B cell (primary cell): Measurements from ENCODE around the gene PTPN4. TPM values are rescaled to one million over a fixed set of nuclear protein-coding genes. Genes with fewer than 3 reads are reported as not detected.

Experiments
- ATAC-seq: fragments of 200-7000 bp; cut with Tn5 transposase; one replicate; pipeline ENCODE4 v1.10.0; 2021; ENCODE audit warnings: low read depth, mild to moderate bottlenecking, moderate number of reproducible peaks, moderate library complexity
- CTCF ChIA-PET: fragments of 350-600 bp; sonication (Branson Sonifier 250); formaldehyde crosslinking; loops from one replicate; lab custom pipeline; 2021; ENCODE audit warnings: antibody characterized with exemption, inconsistent platforms; lab: Charles Lee
- POLR2A ChIA-PET: fragments of 350-600 bp; sonication (Branson Sonifier 250); formaldehyde crosslinking; loops from one replicate; lab custom pipeline; 2021; ENCODE audit warnings: antibody characterized with exemption; lab: Charles Lee
- DNase-seq: peaks from one replicate; pipeline ENCODE4 v3.0.0; 2013
- H2AFZ ChIP-seq: 2 replicates; pipeline ENCODE4 v1.6.1; 2012; ENCODE audit warnings: mild to moderate bottlenecking, low read depth, low read length; ENCODE audit not compliant: insufficient read depth, poor library complexity, severe bottlenecking
- H3K27ac ChIP-seq, 2 donors: 1 replicate in 1 of 2; 2 replicates in 1 of 2; pipeline ENCODE4 v1.5.1; 2012 to 2013; ENCODE audit warnings: low read length in 2 of 2, mild to moderate bottlenecking in 2 of 2, moderate library complexity in 1 of 2
- H3K27me3 ChIP-seq, 4 experiments: fragments of 200-600 bp in 1 of 4; sonication (generic) in 1 of 4; replicated peaks in 1 of 4; 1 replicate in 2 of 4; 2 replicates in 2 of 4; pipeline versions ENCODE4 v1.6.1 to v1.7.0; 2013 to 2016; ENCODE audit warnings: low read length in 3 of 4, mild to moderate bottlenecking in 2 of 4, mixed read lengths in 1 of 4, moderate library complexity in 1 of 4; ENCODE audit not compliant: insufficient read depth in 4 of 4, control insufficient read depth in 3 of 4; ENCODE audit errors: control extremely low read depth in 1 of 4
- H3K36me3 ChIP-seq, 2 experiments: replicated peaks in 1 of 2; 1 replicate in 1 of 2; 2 replicates in 1 of 2; pipeline versions ENCODE4 v1.6.1 to v1.7.1; 2013; ENCODE audit warnings: low read length in 1 of 2; ENCODE audit not compliant: insufficient read depth in 2 of 2, control insufficient read depth in 1 of 2; ENCODE audit errors: control extremely low read depth in 1 of 2, extremely low read depth in 1 of 2
- H3K4me1 ChIP-seq, 2 donors: fragments of 200-600 bp in 1 of 2; sonication (generic) in 1 of 2; 1 replicate in 1 of 2; 2 replicates in 1 of 2; pipeline versions ENCODE4 v1.5.1 to v1.6.1; 2013 to 2017; ENCODE audit warnings: low read length in 2 of 2; ENCODE audit not compliant: control insufficient read depth in 2 of 2, insufficient read depth in 2 of 2
- H3K4me2 ChIP-seq: replicated peaks from 2 replicates; pipeline ENCODE3; 2012; ENCODE audit warnings: mild to moderate bottlenecking, low read depth, low read length; ENCODE audit not compliant: poor library complexity, severe bottlenecking
- H3K4me3 ChIP-seq, 5 experiments: fragments of 200-600 bp in 1 of 5; sonication (generic) in 1 of 5; 1 replicate in 3 of 5; 2 replicates in 2 of 5; pipeline versions ENCODE4 v1.5.1 to v1.7.0; 2011 to 2016; ENCODE audit warnings: low read length in 4 of 5, mild to moderate bottlenecking in 4 of 5, low read depth in 2 of 5, control low read depth in 1 of 5, moderate library complexity in 1 of 5; ENCODE audit not compliant: insufficient read depth in 1 of 5; ENCODE audit errors: control extremely low read depth in 1 of 5, extremely low read depth in 1 of 5
- H3K79me2 ChIP-seq: fragments of 200-600 bp; sonication (generic); one replicate; pipeline ENCODE4 v1.6.0; 2016; ENCODE audit warnings: low read length; ENCODE audit not compliant: control insufficient read depth, insufficient read depth
- H3K9ac ChIP-seq: fragments of 200-600 bp; sonication (generic); 2 replicates; pipeline ENCODE4 v1.6.1; 2017; ENCODE audit warnings: mild to moderate bottlenecking, low read length, moderate library complexity
- H3K9me3 ChIP-seq, 3 donors: one replicate each; pipeline versions ENCODE4 v1.6.1 to v1.7.1; 2013; ENCODE audit warnings: low read length in 2 of 3; ENCODE audit not compliant: control insufficient read depth in 2 of 3, insufficient read depth in 1 of 3; ENCODE audit errors: control extremely low read depth in 1 of 3
- H4K20me1 ChIP-seq: 2 replicates; pipeline ENCODE4 v1.6.0; 2012; ENCODE audit warnings: mild to moderate bottlenecking, low read length; ENCODE audit not compliant: insufficient read depth, control insufficient read depth, poor library complexity, severe bottlenecking
- H3K27ac Mint-ChIP-seq: one replicate; pipeline ENCODE4 v1.8.0; 2021; ENCODE audit warnings: mixed read lengths
- H3K27me3 Mint-ChIP-seq: one replicate; pipeline ENCODE4 v1.8.0; 2021; ENCODE audit warnings: mixed read lengths
- H3K4me1 Mint-ChIP-seq: one replicate; pipeline ENCODE4 v1.8.0; 2021; ENCODE audit warnings: mixed read lengths
- H3K4me3 Mint-ChIP-seq: one replicate; pipeline ENCODE4 v1.8.0; 2021; ENCODE audit warnings: mixed read lengths
- H3K9me3 Mint-ChIP-seq: one replicate; pipeline ENCODE4 v1.8.0; 2022; ENCODE audit warnings: mixed read lengths; ENCODE audit not compliant: insufficient read depth
- CTCF ChIP-seq: fragments of 200-600 bp; IDR thresholded peaks from one replicate; pipeline ENCODE4 v1.8.0; 2022; ENCODE audit warnings: antibody characterized with exemption, mild to moderate bottlenecking
- EZH2 ChIP-seq: IDR thresholded peaks from 2 replicates; pipeline ENCODE4 v1.6.1; 2012; ENCODE audit warnings: borderline replicate concordance, low read depth, mild to moderate bottlenecking, moderate library complexity, low read length; ENCODE audit not compliant: insufficient read depth, poor library complexity, severe bottlenecking
- WGBS: methylation state at CpG from one replicate; pipeline ENCODE4 v1.1.5; 2013; ENCODE audit warnings: missing lambda C conversion rate; ENCODE audit not compliant: insufficient coverage; 5-methylcytosine and 5-hydroxymethylcytosine counted together
- intact Hi-C: fragments of 100-400 bp; cut with micrococcal nuclease; formaldehyde crosslinking; loops from one replicate; pipeline ENCODE4 v1.10.0; 2022
- polyA plus RNA-seq: library from polyadenylated mRNA; depleted of rRNA; stranded (reverse); fragments of >200 nt; gene quantifications from 2 replicates; pipeline ENCODE4 v1.2.3, GENCODE V29; 2012
- total RNA-seq, 2 donors: library from RNA; stranded (reverse); fragments of 120-200 nt in 1 of 2; gene quantifications; 1 replicate in 1 of 2; 2 replicates in 1 of 2; pipeline versions ENCODE4 v1.2.3 to v1.2.4, GENCODE V29; 2013 to 2022

Gene PTPN4
- total and polyA plus RNA-seq, 2 donors (not counting 1 experiment from before 2014, with no cell fraction given): 12.6 to 54.8 TPM

- H3K4me1 ChIP-seq: no peaks in the 10 kb centered on the region
- TF ChIP-seq CTCF (no peak), EZH2 (no peak)
- no peak for ATAC-seq
- ChIA-PET CTCF (interaction anchor here (0.6 to 0.7 kb wide), 2 partner anchors 490 to 506 kb away, joined by 4 read pairs; no protein-coding TSS in a partner anchor), POLR2A (no interaction called here)
- Mint-ChIP-seq H3K9me3 (no peaks in the 10 kb centered on the region), H3K4me3 (no peak overlapping the region), H3K27me3 (peaks cover 15% of the 10 kb centered on the region), H3K27ac (no peak overlapping the region), H3K4me1 (no peaks in the 10 kb centered on the region)
- H3K27me3 ChIP-seq: no peaks in the 10 kb centered on the region
- H3K27ac ChIP-seq: no peak overlapping the region
- H3K9me3 ChIP-seq: peaks cover 0 to 4% (median 0%) of the 10 kb centered on the region in 3 donors
- H3K9ac ChIP-seq: no peak overlapping the region
- no peaks in the 10 kb centered on the region for H3K79me2 ChIP-seq
- H3K4me2 ChIP-seq: no peak overlapping the region
- DNase-seq: no peak
- H2AFZ ChIP-seq: no peak overlapping the region
- H3K36me3 ChIP-seq: no peaks in the 10 kb centered on the region
- intact Hi-C loops: no loop called here
- H3K4me3 ChIP-seq: no peak overlapping the region
- no peaks in the 10 kb centered on the region for H4K20me1 ChIP-seq
- WGBS: 92% methylated on average over 3 of the region's 3 CpGs
These were observed 47.2 kb upstream of the PTPN4 start for GRCh38 chr2:119712571-119712970.

- POLR2A ChIA-PET: no interaction called here
- WGBS: 95% methylated on average over 5 of the region's 7 CpGs
- Histone ChIP-seq H3K4me3 (no peak overlapping the region), H3K27ac (no peak overlapping the region), H3K79me2 (no peaks in the 10 kb centered on the region), H3K9me3 (peaks cover 0 to 4% (median 0%) of the 10 kb centered on the region in 3 donors), H3K9ac (no peak overlapping the region), H4K20me1 (no peaks in the 10 kb centered on the region), H3K27me3 (peaks cover 0 to under 1% (median 0%) of the 10 kb centered on the region in 4 experiments), H3K36me3 (no peaks in the 10 kb centered on the region), H3K4me1 (no peaks in the 10 kb centered on the region), H3K4me2 (no peak overlapping the region), H2AFZ (no peak overlapping the region)
- peaks cover 19% of the 10 kb centered on the region for H3K27me3 Mint-ChIP-seq
- no peak overlapping the region for H3K27ac Mint-ChIP-seq
- no peak for DNase-seq
- no peaks in the 10 kb centered on the region for H3K4me1 Mint-ChIP-seq
- H3K9me3 Mint-ChIP-seq: no peaks in the 10 kb centered on the region
- CTCF ChIA-PET: interaction anchor here (1.5 kb wide), 1 partner anchor 11 kb away, joined by 5 read pairs; no protein-coding TSS in a partner anchor
- intact Hi-C loops: no loop called here
- no peak for ATAC-seq
- TF ChIP-seq CTCF (no peak), EZH2 (no peak)
- H3K4me3 Mint-ChIP-seq: no peak overlapping the region
These were observed 45.8 kb upstream of the PTPN4 start for GRCh38 chr2:119713819-119714490.
